ENCODE data around the gene POLR2B. TPM values are rescaled to one million over a fixed set of nuclear protein-coding genes. Genes with fewer than 3 reads are reported as not detected.

Gene POLR2B
- total RNA-seq, 1 donor: 99.2 TPM

DNA sequence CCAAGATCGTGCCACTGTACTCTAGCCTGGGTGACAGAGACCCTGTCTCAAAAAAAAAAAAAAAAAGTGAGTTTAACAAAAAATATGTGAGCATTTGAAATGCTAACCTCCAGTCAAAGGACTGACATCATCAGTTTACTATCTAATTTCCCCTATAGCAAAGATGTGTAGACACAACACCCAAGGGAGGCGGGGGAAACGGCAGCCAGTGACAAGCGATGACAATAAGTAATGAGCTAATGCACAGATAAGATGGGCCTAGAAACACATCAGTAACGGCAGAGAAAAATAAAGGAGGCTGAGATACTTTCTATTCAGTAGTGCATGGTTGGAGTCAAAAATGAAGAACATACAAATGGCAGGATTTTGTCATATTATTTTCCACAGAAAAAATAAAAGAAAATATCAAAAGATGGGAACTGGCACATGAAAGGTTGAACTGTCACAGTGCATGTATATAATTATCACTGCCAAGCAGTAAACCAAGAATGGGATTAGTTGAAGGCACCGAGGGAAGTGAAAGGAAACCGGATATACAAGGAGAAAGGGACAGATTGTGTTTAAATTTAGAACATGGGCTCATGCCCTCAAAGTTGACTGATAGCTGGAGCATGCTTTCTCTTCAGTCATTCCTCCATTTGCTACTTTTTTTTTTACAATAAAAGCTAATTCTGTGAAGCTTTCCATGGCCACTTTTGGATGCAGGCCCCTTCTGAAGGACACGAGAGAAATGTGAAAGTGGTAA lies 89.7 kb downstream of the POLR2B start:
- no peaks in the 10 kb centered on the region for H3K27me3 ChIP-seq (ENCODE audit: insufficient read depth, low read length)
- H4K20me1 ChIP-seq (ENCODE audit: insufficient read depth, low read length): no peaks in the 10 kb centered on the region
- H2AFZ ChIP-seq (ENCODE audit: low read length): no peak overlapping the region
- peak overlapping the region; percentile 96 for H3K27ac ChIP-seq (ENCODE audit: low read depth, low read length)
- peaks cover 39% of the 10 kb centered on the region for H3K36me3 ChIP-seq (ENCODE audit: insufficient read depth, low read length)
- no peak for DNase-seq (ENCODE audit: insufficient read length, low spot score, missing footprints)
- no peaks in the 10 kb centered on the region for H3K9me3 ChIP-seq (ENCODE audit: low read depth, low read length)
- no peak overlapping the region for H3K4me3 ChIP-seq (ENCODE audit: insufficient read depth, low read length)
- H3K4me1 ChIP-seq (ENCODE audit: insufficient read depth, low read length): peaks cover 88% of the 10 kb centered on the region
- TF ChIP-seq CTCF (IDR thresholded peaks at IDR 0.05; ENCODE audit: extremely low read depth, low read depth, low read length): no peak
- H3K79me2 ChIP-seq (ENCODE audit: insufficient read depth, low read length): peaks cover 73% of the 10 kb centered on the region
- H3K4me2 ChIP-seq (ENCODE audit: insufficient read depth, low read length): peak overlapping the region; percentile 30

- H2AFZ ChIP-seq (ENCODE audit: low read length): no peak overlapping the region
- no peak overlapping the region for H3K4me2 ChIP-seq (ENCODE audit: insufficient read depth, low read length)
- no peaks in the 10 kb centered on the region for H3K27me3 ChIP-seq (ENCODE audit: insufficient read depth, low read length)
- H3K4me3 ChIP-seq (ENCODE audit: insufficient read depth, low read length): no peak overlapping the region
- no peaks in the 10 kb centered on the region for H4K20me1 ChIP-seq (ENCODE audit: insufficient read depth, low read length)
- H3K36me3 ChIP-seq (ENCODE audit: insufficient read depth, low read length): peaks cover 42% of the 10 kb centered on the region
- no peaks in the 10 kb centered on the region for H3K9me3 ChIP-seq (ENCODE audit: low read depth, low read length)
- TF ChIP-seq CTCF (IDR thresholded peaks at IDR 0.05; ENCODE audit: extremely low read depth, low read depth, low read length): no peak
- H3K27ac ChIP-seq (ENCODE audit: low read depth, low read length): peak overlapping the region; percentile 88
- peaks cover 86% of the 10 kb centered on the region for H3K4me1 ChIP-seq (ENCODE audit: insufficient read depth, low read length)
- no peak for DNase-seq (ENCODE audit: insufficient read length, low spot score, missing footprints)
- peaks cover 81% of the 10 kb centered on the region for H3K79me2 ChIP-seq (ENCODE audit: insufficient read depth, low read length)
Observed at GRCh38 chr4:57070461-57070860, 91.8 kb downstream of the POLR2B start.

DNA sequence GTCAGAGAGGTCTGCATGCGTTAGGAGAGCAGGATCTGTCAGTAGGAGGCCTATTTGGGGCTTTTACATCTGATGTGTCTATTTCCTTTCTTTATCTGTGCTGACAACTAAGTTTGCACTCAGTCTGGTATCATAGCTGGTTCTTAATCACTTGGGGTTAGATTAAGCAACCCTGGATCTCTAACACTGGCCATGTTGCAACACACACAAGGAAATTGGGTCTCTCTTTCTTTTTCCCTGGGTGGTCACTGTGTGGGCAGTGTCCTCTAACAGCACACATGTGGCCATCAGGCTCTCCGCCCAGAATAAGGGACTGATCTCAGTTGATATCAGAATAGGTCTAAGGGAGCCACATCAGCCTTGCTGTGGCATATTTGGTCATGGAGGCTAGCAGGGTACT lies 92.6 kb downstream of the POLR2B start:
- Histone ChIP-seq H3K4me1 (ENCODE audit: insufficient read depth, low read length) (peaks cover 86% of the 10 kb centered on the region), H3K9me3 (ENCODE audit: low read depth, low read length) (no peaks in the 10 kb centered on the region), H4K20me1 (ENCODE audit: insufficient read depth, low read length) (no peaks in the 10 kb centered on the region), H3K4me3 (ENCODE audit: insufficient read depth, low read length) (no peak overlapping the region), H3K36me3 (ENCODE audit: insufficient read depth, low read length) (peaks cover 50% of the 10 kb centered on the region), H3K27ac (ENCODE audit: low read depth, low read length) (peak overlapping the region; percentile 88), H3K79me2 (ENCODE audit: insufficient read depth, low read length) (peaks cover 89% of the 10 kb centered on the region), H2AFZ (ENCODE audit: low read length) (no peak overlapping the region), H3K27me3 (ENCODE audit: insufficient read depth, low read length) (no peaks in the 10 kb centered on the region), H3K4me2 (ENCODE audit: insufficient read depth, low read length) (peak overlapping the region; percentile 8)
- DNase-seq (ENCODE audit: insufficient read length, low spot score, missing footprints): no peak
- TF ChIP-seq CTCF (IDR thresholded peaks at IDR 0.05; ENCODE audit: extremely low read depth, low read depth, low read length): no peak

DNA sequence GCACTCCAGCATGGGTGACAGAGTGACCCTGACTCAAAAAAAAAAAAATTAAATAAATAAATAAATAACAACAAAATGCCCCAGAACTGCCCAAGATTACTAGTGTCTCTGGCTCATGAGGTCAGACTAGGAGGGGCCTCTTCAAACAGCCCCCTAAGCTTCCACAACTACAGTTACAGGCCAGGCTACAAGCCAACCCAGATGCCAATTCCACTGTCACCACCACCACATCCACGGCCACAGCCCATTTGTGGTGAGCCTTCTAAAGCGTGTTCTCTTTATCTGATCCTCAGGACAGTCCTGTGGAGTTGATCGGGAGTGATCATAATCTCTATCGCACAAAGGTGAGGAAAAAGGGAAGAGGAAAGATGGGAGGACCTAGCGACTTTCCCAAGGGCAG lies 94.9 kb downstream of the POLR2B start:
- no peaks in the 10 kb centered on the region for H4K20me1 ChIP-seq (ENCODE audit: insufficient read depth, low read length)
- no peak overlapping the region for H2AFZ ChIP-seq (ENCODE audit: low read length)
- no peak overlapping the region for H3K4me2 ChIP-seq (ENCODE audit: insufficient read depth, low read length)
- no peaks in the 10 kb centered on the region for H3K9me3 ChIP-seq (ENCODE audit: low read depth, low read length)
- H3K36me3 ChIP-seq (ENCODE audit: insufficient read depth, low read length): peaks cover 46% of the 10 kb centered on the region
- no peaks in the 10 kb centered on the region for H3K27me3 ChIP-seq (ENCODE audit: insufficient read depth, low read length)
- H3K4me3 ChIP-seq (ENCODE audit: insufficient read depth, low read length): no peak overlapping the region
- peaks cover 80% of the 10 kb centered on the region for H3K4me1 ChIP-seq (ENCODE audit: insufficient read depth, low read length)
- no peak for DNase-seq (ENCODE audit: insufficient read length, low spot score, missing footprints)
- H3K27ac ChIP-seq (ENCODE audit: low read depth, low read length): peak overlapping the region; percentile 88
- no peak for TF ChIP-seq CTCF (IDR thresholded peaks at IDR 0.05; ENCODE audit: extremely low read depth, low read depth, low read length)
- peaks cover 95% of the 10 kb centered on the region for H3K79me2 ChIP-seq (ENCODE audit: insufficient read depth, low read length)
